Measurements from ENCODE around the gene RNPEPL1.
"Not testable (repeated sequence)": the region's sequence is repeated elsewhere in the genome, so short reads cannot be mapped to it uniquely, and the experiment has no call there.

DNA sequence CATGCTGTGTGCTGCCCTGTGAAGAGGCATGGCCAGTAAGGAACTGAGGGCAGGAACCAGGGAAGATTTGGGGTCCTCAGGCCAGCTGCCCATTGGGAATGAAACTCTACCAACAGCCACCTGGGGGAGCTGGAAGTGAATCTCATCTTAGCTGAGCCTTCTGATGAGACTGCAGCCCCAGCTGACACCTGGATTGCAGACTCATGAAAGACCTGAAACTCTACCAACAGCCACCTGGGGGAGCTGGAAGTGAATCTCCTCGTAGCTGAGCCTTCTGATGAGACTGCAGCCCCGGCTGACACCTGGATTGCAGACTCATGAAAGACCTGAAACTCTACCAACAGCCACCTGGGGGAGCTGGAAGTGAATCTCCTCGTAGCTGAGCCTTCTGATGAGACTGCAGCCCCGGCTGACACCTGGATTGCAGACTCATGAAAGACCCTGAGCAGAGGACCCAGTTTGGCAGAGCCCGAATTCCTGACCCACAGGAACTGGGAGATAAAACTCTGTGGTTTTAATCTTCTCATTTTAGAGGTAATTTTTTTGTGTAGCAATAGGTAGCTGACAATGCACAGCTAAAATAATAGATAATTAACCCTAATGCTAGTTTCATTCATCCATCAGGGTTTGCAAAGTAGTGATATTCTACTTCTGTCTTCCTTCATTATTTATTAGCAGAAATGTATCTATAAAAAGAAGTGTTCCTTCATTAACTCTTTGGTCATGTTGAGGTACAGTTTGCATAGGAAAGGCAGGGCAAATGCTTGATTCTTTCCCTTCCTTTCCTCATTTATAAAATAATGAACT, 48.8 kb downstream of the RNPEPL1 start:
- TF ChIP-seq, protein P1, sequence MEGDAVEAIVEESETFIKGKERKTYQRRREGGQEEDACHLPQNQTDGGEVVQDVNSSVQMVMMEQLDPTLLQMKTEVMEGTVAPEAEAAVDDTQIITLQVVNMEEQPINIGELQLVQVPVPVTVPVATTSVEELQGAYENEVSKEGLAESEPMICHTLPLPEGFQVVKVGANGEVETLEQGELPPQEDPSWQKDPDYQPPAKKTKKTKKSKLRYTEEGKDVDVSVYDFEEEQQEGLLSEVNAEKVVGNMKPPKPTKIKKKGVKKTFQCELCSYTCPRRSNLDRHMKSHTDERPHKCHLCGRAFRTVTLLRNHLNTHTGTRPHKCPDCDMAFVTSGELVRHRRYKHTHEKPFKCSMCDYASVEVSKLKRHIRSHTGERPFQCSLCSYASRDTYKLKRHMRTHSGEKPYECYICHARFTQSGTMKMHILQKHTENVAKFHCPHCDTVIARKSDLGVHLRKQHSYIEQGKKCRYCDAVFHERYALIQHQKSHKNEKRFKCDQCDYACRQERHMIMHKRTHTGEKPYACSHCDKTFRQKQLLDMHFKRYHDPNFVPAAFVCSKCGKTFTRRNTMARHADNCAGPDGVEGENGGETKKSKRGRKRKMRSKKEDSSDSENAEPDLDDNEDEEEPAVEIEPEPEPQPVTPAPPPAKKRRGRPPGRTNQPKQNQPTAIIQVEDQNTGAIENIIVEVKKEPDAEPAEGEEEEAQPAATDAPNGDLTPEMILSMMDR (IDR thresholded peaks at IDR 0.05) = not testable (repeated sequence)
- not testable (repeated sequence) for TF ChIP-seq POLR2A (IDR thresholded peaks at IDR 0.05)

Data from adrenal gland (tissue), 5 donors.